ENCODE results near the gene KLF11. TPM values are rescaled to one million over a fixed set of nuclear protein-coding genes. Genes with fewer than 3 reads are reported as not detected.

KLF11 gene
- total and polyA plus RNA-seq, 9 donors, result 21.6 to 45.3 (median 31.4) TPM

DNA sequence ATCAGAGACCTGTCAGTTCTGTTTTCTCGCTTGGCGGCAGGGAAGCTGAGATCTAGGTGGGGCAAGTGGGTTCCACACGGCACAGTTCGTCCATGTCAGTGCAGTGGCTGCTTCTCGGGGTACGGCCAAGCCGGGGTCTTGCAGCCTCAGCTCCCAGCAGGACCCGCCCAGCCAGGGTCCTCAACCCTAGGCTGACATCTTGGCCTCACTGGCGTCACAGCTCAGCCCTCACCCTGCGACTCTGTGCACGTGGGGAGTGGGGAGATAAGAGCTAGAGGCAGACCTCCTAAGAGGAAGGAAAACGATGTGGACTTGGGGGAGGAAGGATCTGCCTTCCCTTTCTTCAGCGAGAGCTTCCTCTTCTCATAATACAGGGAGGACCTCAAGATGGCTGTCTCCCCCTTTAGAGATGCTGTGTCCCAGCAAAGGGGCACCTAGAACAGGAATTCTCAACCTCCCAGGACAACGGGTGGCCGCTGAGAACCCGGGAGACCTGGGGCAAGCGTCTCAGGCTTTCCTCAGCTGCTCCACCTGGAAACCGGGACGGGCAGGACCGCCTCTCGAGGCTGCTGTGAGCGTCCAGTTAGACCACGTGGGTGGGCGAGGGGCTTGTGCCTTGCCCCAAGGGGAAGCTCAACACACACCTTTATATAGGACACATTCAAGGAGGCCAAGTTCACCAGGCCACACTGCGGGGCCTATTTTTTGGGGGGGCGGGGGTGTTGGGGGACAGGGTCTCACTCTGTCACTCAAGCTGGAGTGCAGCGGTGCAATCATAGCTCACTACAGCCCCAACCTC, 23.5 kb upstream of the KLF11 start:
- Histone ChIP-seq H3K27ac (no peak overlapping the region), H3K27me3 (no peaks in the 10 kb centered on the region), H3K36me3 (no peaks in the 10 kb centered on the region), H3K4me3 (no peak overlapping the region), H3K9me3 (no peaks in the 10 kb centered on the region), H3K4me1 (ENCODE audit: insufficient read depth) (peaks cover 8% of the 10 kb centered on the region)
- no peak for DNase-seq
- intact Hi-C loops (cut with DNase I), result no loop called here
- TF ChIP-seq POLR2A (IDR thresholded peaks at IDR 0.05) (no peak), EP300 (IDR thresholded peaks at IDR 0.05) (no peak), CTCF (IDR thresholded peaks at IDR 0.05) (no peak)
- WGBS, 3 donors, result 84% methylated on average over 27 of the region's 27 CpGs

DNA sequence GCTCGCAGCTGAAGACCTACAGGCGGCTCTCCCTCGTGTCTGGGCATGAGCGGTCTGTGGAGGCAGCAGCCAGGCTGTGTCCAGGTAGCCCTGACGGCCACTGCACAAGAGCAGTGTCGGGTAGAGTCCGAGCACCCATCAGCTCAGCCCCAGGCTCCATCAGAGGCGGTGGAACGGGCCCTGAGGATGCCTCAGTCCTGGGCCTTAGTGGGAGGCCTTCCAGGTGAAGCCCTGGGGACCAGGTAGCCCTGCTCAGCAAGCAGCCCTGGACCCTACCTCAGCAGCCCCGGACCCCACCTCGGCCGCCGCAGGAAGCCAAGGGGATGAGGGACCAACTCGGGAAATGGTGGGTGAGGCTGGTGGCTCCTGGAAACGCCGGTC, 21.3 kb upstream of the KLF11 start:
- Histone ChIP-seq H3K4me3 (no peak overlapping the region), H3K36me3 (no peaks in the 10 kb centered on the region), H3K27ac (no peak overlapping the region), H3K27me3 (no peaks in the 10 kb centered on the region), H3K4me1 (ENCODE audit: insufficient read depth) (peaks cover 8% of the 10 kb centered on the region), H3K9me3 (no peaks in the 10 kb centered on the region)
- DNase-seq, result no peak
- intact Hi-C loops (cut with DNase I), result no loop called here
- 89 to 96% (median 94%) methylated on average over 16 of the region's 16 CpGs for WGBS, 3 donors
- TF ChIP-seq POLR2A (IDR thresholded peaks at IDR 0.05) (no peak), CTCF (IDR thresholded peaks at IDR 0.05) (no peak)

- H3K9me3 ChIP-seq, result no peaks in the 10 kb centered on the region
- no peak overlapping the region for H3K27ac ChIP-seq
- no peak overlapping the region for H3K4me3 ChIP-seq
- intact Hi-C loops (cut with DNase I), result no loop called here
- WGBS, 3 donors, result 94 to 98% (median 96%) methylated on average over 4 of the region's 4 CpGs
- H3K4me1 ChIP-seq (ENCODE audit: insufficient read depth), result peaks cover 8% of the 10 kb centered on the region
- TF ChIP-seq CTCF (IDR thresholded peaks at IDR 0.05) (no peak), EP300 (IDR thresholded peaks at IDR 0.05) (no peak), POLR2A (IDR thresholded peaks at IDR 0.05) (no peak)
- no peak for DNase-seq
- no peaks in the 10 kb centered on the region for H3K36me3 ChIP-seq
- no peaks in the 10 kb centered on the region for H3K27me3 ChIP-seq
Measured at GRCh38 chr2:10022445-10022844, 20.9 kb upstream of the KLF11 start.

DNA sequence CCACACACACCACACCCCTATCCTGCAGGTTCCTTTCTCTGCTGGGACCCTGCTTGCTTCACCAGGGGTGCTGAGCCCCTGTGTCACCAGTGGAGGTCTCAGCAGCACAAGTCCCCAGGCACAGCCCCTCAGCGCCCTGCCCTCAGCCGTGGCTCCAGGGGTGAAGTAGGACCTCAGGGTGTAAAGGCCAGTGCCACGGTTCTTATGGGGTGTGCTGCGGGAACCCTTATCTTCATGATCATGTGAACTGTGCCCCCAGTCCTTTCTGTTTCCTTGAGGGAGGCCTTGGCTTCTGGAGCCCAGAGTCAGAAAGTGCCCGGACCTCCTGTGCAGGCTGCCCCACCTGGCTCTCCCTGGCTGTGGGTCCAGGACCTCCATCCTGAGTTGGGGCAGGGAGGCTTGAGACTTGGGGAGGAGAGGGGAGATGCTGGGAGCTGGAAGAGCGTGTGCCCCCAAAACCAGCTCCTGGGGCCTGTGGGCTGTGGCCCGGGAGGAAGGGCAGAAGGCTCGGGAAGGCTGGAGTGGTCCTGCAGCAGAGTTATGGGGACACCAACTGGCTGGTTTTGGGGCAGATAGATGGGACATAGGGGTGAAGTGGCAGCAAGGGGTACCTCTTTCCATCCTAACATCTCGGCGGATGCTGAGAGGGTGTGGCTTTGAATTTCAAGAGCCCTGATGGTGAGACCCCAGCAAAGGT, 20.2 kb upstream of the KLF11 start:
- TF ChIP-seq EP300 (IDR thresholded peaks at IDR 0.05) (no peak), CTCF (IDR thresholded peaks at IDR 0.05) (no peak), POLR2A (IDR thresholded peaks at IDR 0.05) (no peak)
- WGBS, 3 donors, result 82 to 87% (median 85%) methylated on average over 10 of the region's 10 CpGs
- Histone ChIP-seq H3K4me1 (ENCODE audit: insufficient read depth) (peaks cover 8% of the 10 kb centered on the region), H3K36me3 (no peaks in the 10 kb centered on the region), H3K27ac (no peak overlapping the region), H3K27me3 (no peaks in the 10 kb centered on the region), H3K4me3 (no peak overlapping the region), H3K9me3 (no peaks in the 10 kb centered on the region)
- intact Hi-C loops (cut with DNase I), result no loop called here
- no peak for DNase-seq

All from ovary (tissue), 9 donors.